ENCODE data around the gene CERT1. TPM values are rescaled to one million over a fixed set of nuclear protein-coding genes. Genes with fewer than 3 reads are reported as not detected.

Gene CERT1
- total and polyA plus RNA-seq, 9 of the 15 experiments (the other 6 are each of a cell fraction or from before 2014, with no cell fraction given), result 3.4 to 24.7 (median 9.8) TPM

DNA sequence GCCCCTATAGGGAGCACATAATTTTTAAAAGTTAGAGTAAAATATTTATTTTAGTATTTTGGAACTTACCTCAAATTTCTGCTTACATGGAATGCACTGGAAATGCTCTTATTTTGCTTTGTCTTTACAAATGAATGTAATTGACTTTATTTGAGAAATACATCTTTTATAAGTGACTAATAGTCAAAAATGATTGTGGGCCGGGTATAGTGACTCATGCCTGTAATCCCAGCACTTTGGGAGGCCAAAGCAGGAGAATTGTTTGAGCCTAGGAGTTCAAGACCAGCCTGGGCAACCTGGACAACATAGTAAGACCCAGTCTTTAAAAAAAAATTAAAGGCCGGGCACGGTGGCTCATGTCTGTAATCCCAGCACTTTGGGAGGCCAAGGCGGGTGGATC is 168.6 kb downstream of the CERT1 start:
- peaks cover 3% of the 10 kb centered on the region for H3K9me1 ChIP-seq (ENCODE audit: control insufficient read depth, insufficient read depth, low read length)
- peaks cover 15% of the 10 kb centered on the region for H4K20me1 ChIP-seq (replicated peaks; ENCODE audit: control insufficient read depth, insufficient read depth, low read length)
- no peaks in the 10 kb centered on the region for H3K27me3 ChIP-seq (ENCODE audit: control insufficient read depth in 2 of 2, insufficient read depth in 2 of 2, low read length in 2 of 2)
- TF ChIP-seq CBFA2T3 (IDR thresholded peaks at IDR 0.05) (no peak), KDM5B (IDR thresholded peaks at IDR 0.05; ENCODE audit: insufficient replicate concordance, low read depth, low read length) (no peak), HMGN3 (IDR thresholded peaks at IDR 0.05; ENCODE audit: borderline replicate concordance, extremely low read depth, insufficient read length, low read depth, low read length) (no peak), ATF7 (IDR thresholded peaks at IDR 0.05) (no peak), MAFG (tag; conservative IDR thresholded peaks at IDR 0.05) (no peak), TBP (optimal IDR thresholded peaks at IDR 0.05; ENCODE audit: low read depth, low read length) (no peak), MYBL2 (IDR thresholded peaks at IDR 0.05; ENCODE audit: low read depth) (no peak), MYBL2 (CRISPR knock-in tag; IDR thresholded peaks at IDR 0.05; ENCODE audit: borderline replicate concordance) (no peak)
- TF ChIP-seq, protein P1, sequence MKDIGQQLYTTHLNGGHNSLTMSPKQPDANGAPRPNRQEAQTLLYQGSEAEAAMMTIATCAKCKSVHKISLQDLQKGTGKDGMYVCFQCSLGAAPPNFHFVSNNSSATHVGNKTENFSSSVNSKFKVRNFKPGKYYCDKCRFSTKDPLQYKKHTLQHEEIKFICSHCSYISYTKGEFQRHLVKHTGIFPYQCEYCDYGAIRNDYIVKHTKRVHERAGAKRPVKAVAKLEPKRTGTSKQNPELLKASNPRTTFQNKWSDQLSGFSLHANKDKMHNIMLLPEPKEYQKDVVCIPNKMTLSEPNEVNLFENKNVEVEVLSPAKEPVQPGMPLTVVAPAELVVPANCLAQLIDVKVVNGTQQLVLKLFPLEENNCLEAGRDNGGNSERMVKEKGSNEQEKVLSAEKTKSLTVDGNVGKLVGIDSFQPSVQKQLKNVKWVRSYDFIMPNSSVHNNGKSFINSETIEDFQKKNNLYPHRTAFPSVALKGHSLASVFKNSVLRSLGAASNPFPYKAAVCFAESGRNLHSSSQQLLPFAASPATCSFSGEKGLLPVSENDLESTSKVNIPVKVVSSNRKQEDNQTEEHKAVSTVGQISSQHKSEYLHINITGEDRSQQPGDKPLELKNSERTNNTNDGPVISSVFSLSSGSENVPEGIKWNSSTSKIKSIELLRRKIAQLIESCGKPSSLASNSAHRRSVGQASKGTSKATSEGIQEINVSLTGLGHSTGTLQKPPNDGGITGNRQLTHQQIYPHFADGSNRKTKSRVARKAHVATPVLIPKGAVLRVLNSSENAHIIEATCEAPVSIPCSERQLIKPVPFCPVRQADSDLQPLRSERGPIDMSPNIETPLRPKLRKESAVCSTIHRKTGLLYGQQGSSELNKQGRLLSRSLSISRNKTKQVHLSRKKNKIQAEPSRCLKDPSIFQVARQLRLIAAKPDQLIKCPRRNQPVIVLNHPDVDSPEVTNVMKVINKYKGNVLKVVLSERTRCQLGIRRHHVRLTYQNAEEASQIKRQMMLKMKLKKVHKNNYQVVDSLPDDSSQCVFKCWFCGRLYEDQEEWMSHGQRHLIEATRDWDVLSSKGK (CRISPR knock-in tag; IDR thresholded peaks at IDR 0.05), result no peak
- TF ChIP-seq, protein P2, sequence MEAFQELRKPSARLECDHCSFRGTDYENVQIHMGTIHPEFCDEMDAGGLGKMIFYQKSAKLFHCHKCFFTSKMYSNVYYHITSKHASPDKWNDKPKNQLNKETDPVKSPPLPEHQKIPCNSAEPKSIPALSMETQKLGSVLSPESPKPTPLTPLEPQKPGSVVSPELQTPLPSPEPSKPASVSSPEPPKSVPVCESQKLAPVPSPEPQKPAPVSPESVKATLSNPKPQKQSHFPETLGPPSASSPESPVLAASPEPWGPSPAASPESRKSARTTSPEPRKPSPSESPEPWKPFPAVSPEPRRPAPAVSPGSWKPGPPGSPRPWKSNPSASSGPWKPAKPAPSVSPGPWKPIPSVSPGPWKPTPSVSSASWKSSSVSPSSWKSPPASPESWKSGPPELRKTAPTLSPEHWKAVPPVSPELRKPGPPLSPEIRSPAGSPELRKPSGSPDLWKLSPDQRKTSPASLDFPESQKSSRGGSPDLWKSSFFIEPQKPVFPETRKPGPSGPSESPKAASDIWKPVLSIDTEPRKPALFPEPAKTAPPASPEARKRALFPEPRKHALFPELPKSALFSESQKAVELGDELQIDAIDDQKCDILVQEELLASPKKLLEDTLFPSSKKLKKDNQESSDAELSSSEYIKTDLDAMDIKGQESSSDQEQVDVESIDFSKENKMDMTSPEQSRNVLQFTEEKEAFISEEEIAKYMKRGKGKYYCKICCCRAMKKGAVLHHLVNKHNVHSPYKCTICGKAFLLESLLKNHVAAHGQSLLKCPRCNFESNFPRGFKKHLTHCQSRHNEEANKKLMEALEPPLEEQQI (IDR thresholded peaks at IDR 0.05), result no peak
- no peak overlapping the region for H3K4me2 ChIP-seq (ENCODE audit: insufficient read depth, low read length)
- no peak for FAIRE-seq
- no peak overlapping the region for H3K4me3 ChIP-seq
- 97% methylated on average over 4 of the region's 4 CpGs for WGBS (ENCODE audit: insufficient coverage, low coverage, missing lambda C conversion rate)
- ATAC-seq, result no peak
- ChIA-PET POLR2A (no interaction called here), CTCF (ENCODE audit: low intra/inter-chr PET ratio) (no interaction called here)
- peaks cover 70% of the 10 kb centered on the region for H3K79me2 ChIP-seq (ENCODE audit: control insufficient read depth, insufficient read depth, low read length)
- intact Hi-C loops (cut with micrococcal nuclease), result no loop called here
- H3K27ac ChIP-seq (ENCODE audit: extremely low read depth, low read depth, low read length), result no peak overlapping the region
- H3K36me3 ChIP-seq (ENCODE audit: control insufficient read depth, insufficient read depth, low read length), result peaks cover 90% of the 10 kb centered on the region
- H3K9ac ChIP-seq (ENCODE audit: insufficient read depth in 1 of 2, low read depth in 2 of 2, low read length in 2 of 2), result no peak overlapping the region
- BruUV-seq (replicated peaks), result no TSS peak
- H3K9me3 ChIP-seq (replicated peaks; ENCODE audit: control insufficient read depth, insufficient read depth, low read depth, low read length), result no peaks in the 10 kb centered on the region
- peaks cover 9% of the 10 kb centered on the region in 2 experiments; a peak in 3 of 5 replicates for H3K4me1 ChIP-seq (replicated peaks in 1 of 2; ENCODE audit: control insufficient read depth in 2 of 2, insufficient read depth in 2 of 2, low read length in 2 of 2)
- in situ Hi-C loops (cut with MboI), result no loop called here
- DNase-seq (ENCODE audit: extremely low read depth in 1 of 4, low spot score in 3 of 4), result no peak
- no peak overlapping the region for H2AFZ ChIP-seq (ENCODE audit: low read depth, low read length)
